SU-DHL-6 (cell line): ENCODE measurements around the gene TMEM18.

Experiments
- H2AFZ ChIP-seq: fragments of 200-600 bp; sonication (generic); 2 replicates; pipeline ENCODE4 v1.6.1; 2014; ENCODE audit warnings: low read depth, mild to moderate bottlenecking, moderate library complexity, mixed read lengths, antibody characterized with exemption, low read length; ENCODE audit not compliant: severe bottlenecking
- H3F3A ChIP-seq: fragments of 200-600 bp; shearing (Covaris generic); 2 replicates; pipeline ENCODE4 v1.6.0; 2016; ENCODE audit warnings: antibody characterized with exemption, mild to moderate bottlenecking; ENCODE audit not compliant: insufficient read depth
- H3K27ac ChIP-seq: fragments of 200-600 bp; sonication (generic); 2 replicates; pipeline ENCODE4 v1.5.1; 2016; ENCODE audit warnings: low read depth, mild to moderate bottlenecking, low read length, moderate library complexity, mixed read lengths
- H3K27me3 ChIP-seq: fragments of 200-600 bp; sonication (generic), shearing (Covaris generic); 2 replicates; pipeline ENCODE4 v1.6.0; 2014; ENCODE audit warnings: mild to moderate bottlenecking, low read length
- H3K36me3 ChIP-seq: fragments of 200-600 bp; sonication (generic); 2 replicates; pipeline ENCODE4 v1.6.1; 2014; ENCODE audit warnings: mild to moderate bottlenecking, low read length, mixed read lengths
- H3K4me2 ChIP-seq: fragments of 300-600, 200-600 bp; shearing (Covaris generic), sonication (generic); 2 replicates; pipeline ENCODE4 v1.6.0; 2014; ENCODE audit warnings: low read length, low read depth, mild to moderate bottlenecking; ENCODE audit not compliant: poor library complexity, severe bottlenecking
- H3K4me3 ChIP-seq: fragments of 200-600 bp; sonication (generic); 2 replicates; pipeline ENCODE4 v1.5.1; 2014; ENCODE audit warnings: antibody characterized with exemption, low read length, mild to moderate bottlenecking, mixed read lengths; ENCODE audit not compliant: insufficient read depth, poor library complexity, severe bottlenecking
- H3K79me2 ChIP-seq: fragments of 200-600 bp; sonication (generic); 2 replicates; pipeline ENCODE4 v1.6.1; 2014; ENCODE audit warnings: mild to moderate bottlenecking, low read length, moderate library complexity; ENCODE audit not compliant: insufficient read depth
- H3K9ac ChIP-seq: fragments of 200-600 bp; sonication (generic); 2 replicates; pipeline ENCODE4 v1.7.0; 2014; ENCODE audit warnings: mild to moderate bottlenecking, low read length
- H3K9me2 ChIP-seq: fragments of 200-600 bp; sonication (generic); replicated peaks from 2 replicates; pipeline ENCODE4 v1.6.1; 2014; ENCODE audit warnings: low read length; ENCODE audit not compliant: insufficient read depth
- H3K9me3 ChIP-seq: fragments of 200-600 bp; sonication (generic); 2 replicates; pipeline ENCODE4 v1.6.1; 2014; ENCODE audit warnings: low read length, mixed read lengths; ENCODE audit not compliant: insufficient read depth
- H4K20me1 ChIP-seq: fragments of 200-600 bp; sonication (generic); 2 replicates; pipeline ENCODE4 v1.6.1; 2014; ENCODE audit warnings: low read depth, mild to moderate bottlenecking, antibody characterized with exemption, low read length, moderate library complexity, mixed read lengths
- CTCF ChIP-seq: fragments of 200-600 bp; sonication (generic); IDR thresholded peaks from one replicate; pipeline ENCODE4 v1.5.1; 2017; ENCODE audit warnings: antibody characterized with exemption, mild to moderate bottlenecking, low read length, moderate library complexity; ENCODE audit not compliant: insufficient read depth, poor library complexity, severe bottlenecking
- EZH2phosphoT487 ChIP-seq: fragments of 200-600 bp; sonication (generic), shearing (Covaris generic); conservative IDR thresholded peaks from 2 replicates; pipeline ENCODE4 v1.6.1; 2018; ENCODE audit warnings: mild to moderate bottlenecking, antibody characterized with exemption, low read length, moderate library complexity, mixed read lengths

Gene TMEM18

GRCh38 chr2:694174-694573, 17.0 kb upstream of the TMEM18 start:
- H3K4me2 ChIP-seq: no peak overlapping the region

GRCh38 chr2:693606-694005, 16.4 kb upstream of the TMEM18 start:
- TF ChIP-seq CTCF: no peak
- no peak for TF ChIP-seq EZH2phosphoT487
- no peaks in the 10 kb centered on the region for H3K9me3 ChIP-seq
- H3F3A ChIP-seq: no peaks in the 10 kb centered on the region
- no peak overlapping the region for H3K4me2 ChIP-seq
- H3K27ac ChIP-seq: no peak overlapping the region
- no peaks in the 10 kb centered on the region for H3K27me3 ChIP-seq
- no peaks in the 10 kb centered on the region for H4K20me1 ChIP-seq
- no peaks in the 10 kb centered on the region for H3K36me3 ChIP-seq
- H3K79me2 ChIP-seq: no peaks in the 10 kb centered on the region
- no peaks in the 10 kb centered on the region for H3K9me2 ChIP-seq
- no peak overlapping the region for H3K9ac ChIP-seq
- H2AFZ ChIP-seq: no peak overlapping the region
- no peak overlapping the region for H3K4me3 ChIP-seq

More at GRCh38 chr2:694174-694573, 17.0 kb upstream of the TMEM18 start:
- no peak for TF ChIP-seq CTCF
- no peak for TF ChIP-seq EZH2phosphoT487
- Histone ChIP-seq H3K27ac (no peak overlapping the region), H3K27me3 (no peaks in the 10 kb centered on the region), H4K20me1 (no peaks in the 10 kb centered on the region), H2AFZ (no peak overlapping the region), H3K9me3 (no peaks in the 10 kb centered on the region), H3K4me3 (no peak overlapping the region), H3K9me2 (no peaks in the 10 kb centered on the region), H3K36me3 (no peaks in the 10 kb centered on the region), H3K79me2 (no peaks in the 10 kb centered on the region), H3F3A (no peaks in the 10 kb centered on the region), H3K9ac (no peak overlapping the region)

GRCh38 chr2:692767-693166, 15.6 kb upstream of the TMEM18 start:
- H3K4me3 ChIP-seq: no peak overlapping the region
- H3K9ac ChIP-seq: no peak overlapping the region
- H3K79me2 ChIP-seq: no peaks in the 10 kb centered on the region
- no peaks in the 10 kb centered on the region for H3F3A ChIP-seq
- no peak overlapping the region for H2AFZ ChIP-seq
- H3K27ac ChIP-seq: no peak overlapping the region
- TF ChIP-seq EZH2phosphoT487: no peak
- no peak for TF ChIP-seq CTCF
- no peaks in the 10 kb centered on the region for H3K9me3 ChIP-seq
- H3K36me3 ChIP-seq: no peaks in the 10 kb centered on the region
- H3K27me3 ChIP-seq: no peaks in the 10 kb centered on the region
- H4K20me1 ChIP-seq: no peaks in the 10 kb centered on the region
- no peak overlapping the region for H3K4me2 ChIP-seq
- H3K9me2 ChIP-seq: no peaks in the 10 kb centered on the region
